ENCODE results near the gene CLDN7. TPM values are rescaled to one million over a fixed set of nuclear protein-coding genes. Genes with fewer than 3 reads are reported as not detected.
A peak's percentile ranks its signal among the peaks of the same experiment; 100 is the strongest.

The CLDN7 gene
- total RNA-seq, 2 experiments from 2014 or later, result 0.32 TPM; not detected in 1

- CTCF ChIA-PET (ENCODE audit: unreplicated experiment), result interaction anchor here (0.8 to 1.4 kb wide), 2 partner anchors 18 to 319 kb away, joined by 3 to 4 read pairs; no protein-coding TSS in a partner anchor
- peak; percentile 48 for DNase-seq (ENCODE audit: low spot score)
- 0 out of 2 replicates have a peak, but pooled peaks cover 8% of the 10 kb centered on the region for H4K20me1 ChIP-seq (ENCODE audit: insufficient read depth, low read length)
- peaks cover 34% of the 10 kb centered on the region for H3K79me2 ChIP-seq (ENCODE audit: insufficient read depth, low read depth, low read length)
- H3K36me3 ChIP-seq (ENCODE audit: insufficient read depth, low read length), result peaks cover 52% of the 10 kb centered on the region
- H2AFZ ChIP-seq (ENCODE audit: low read length), result no peak overlapping the region; the same call in 1 of the 2 replicates
- peak overlapping the region; percentile 100 for H3K4me3 ChIP-seq (ENCODE audit: low read depth, low read length, poor library complexity, severe bottlenecking)
- peak overlapping the region; percentile 86 for H3K27ac ChIP-seq (ENCODE audit: low read depth, low read length, poor library complexity, severe bottlenecking)
- peak overlapping the region; percentile 82 for H3K4me2 ChIP-seq (ENCODE audit: low read length)
- no TSS peak for BruUV-seq (replicated peaks)
- POLR2A ChIA-PET, result interaction anchor here (0.6 to 0.7 kb wide), 2 partner anchors 38 to 112 kb away, joined by 6 to 7 read pairs; no protein-coding TSS in a partner anchor
- peaks cover 60% of the 10 kb centered on the region for H3K4me1 ChIP-seq (ENCODE audit: insufficient read depth, low read length, poor library complexity, severe bottlenecking)
- no peak for TF ChIP-seq CTCF (conservative IDR thresholded peaks at IDR 0.05; ENCODE audit: low read length)
- H3K9me2 ChIP-seq (ENCODE audit: insufficient read depth, low read length), result no peaks in the 10 kb centered on the region
- intact Hi-C loops (cut with micrococcal nuclease; ENCODE audit: unreplicated experiment), result loop anchor here (2.0 to 5.0 kb wide), 3 partner anchors 14 to 244 kb away; partner anchors contain the start of genes ELP5, POLR2A and SLC35G6
- no peaks in the 10 kb centered on the region for H3K9me3 ChIP-seq (ENCODE audit: low read length)
Measured at GRCh38 chr17:7238420-7239090, 23.7 kb downstream of the CLDN7 start.

GRCh38 chr17:7237761-7238419, 24.4 kb downstream of the CLDN7 start:
- Histone ChIP-seq H3K36me3 (ENCODE audit: insufficient read depth, low read length) (peaks cover 45% of the 10 kb centered on the region), H3K27ac (ENCODE audit: low read depth, low read length, poor library complexity, severe bottlenecking) (peak overlapping the region; percentile 86), H3K9me2 (ENCODE audit: insufficient read depth, low read length) (no peaks in the 10 kb centered on the region), H3K79me2 (ENCODE audit: insufficient read depth, low read depth, low read length) (peaks cover 41% of the 10 kb centered on the region), H2AFZ (ENCODE audit: low read length) (no peak overlapping the region), H3K4me3 (ENCODE audit: low read depth, low read length, poor library complexity, severe bottlenecking) (peak overlapping the region; percentile 100), H3K4me1 (ENCODE audit: insufficient read depth, low read length, poor library complexity, severe bottlenecking) (peaks cover 54% of the 10 kb centered on the region), H4K20me1 (ENCODE audit: insufficient read depth, low read length) (0 out of 2 replicates have a peak, but pooled peaks cover 8% of the 10 kb centered on the region), H3K9me3 (ENCODE audit: low read length) (no peaks in the 10 kb centered on the region), H3K4me2 (ENCODE audit: low read length) (peak overlapping the region; percentile 82)
- peak; percentile 87 for DNase-seq (ENCODE audit: low spot score)
- no TSS peak for BruUV-seq (replicated peaks)
- POLR2A ChIA-PET, result interaction anchor here (0.6 to 0.7 kb wide), 2 partner anchors 38 to 113 kb away, joined by 6 to 7 read pairs; no protein-coding TSS in a partner anchor
- intact Hi-C loops (cut with micrococcal nuclease; ENCODE audit: unreplicated experiment), result loop anchor here (2.0 to 5.0 kb wide), 3 partner anchors 15 to 244 kb away; partner anchors contain the start of genes ELP5, POLR2A and SLC35G6
- CTCF ChIA-PET (ENCODE audit: unreplicated experiment), result interaction anchor here (1.4 kb wide), 1 partner anchor 17 kb away, joined by 3 read pairs; no protein-coding TSS in a partner anchor
- TF ChIP-seq CTCF (conservative IDR thresholded peaks at IDR 0.05; ENCODE audit: low read length), result no peak
- no peak for TF ChIP-seq EZH2phosphoT487 (IDR thresholded peaks at IDR 0.05; ENCODE audit: borderline replicate concordance, low read depth, low read length)
